Common myeloid progenitor, CD34-positive (primary cell): ENCODE results near the gene CTBP2.
A peak's percentile ranks its signal among the peaks of the same experiment; 100 is the strongest.

Experiments
- CTCF ChIA-PET: fragments of 350-600 bp; sonication (Branson Sonifier 250); formaldehyde crosslinking; loops from one replicate; lab custom pipeline; 2021; ENCODE audit warnings: antibody characterized with exemption; lab: Charles Lee
- POLR2A ChIA-PET: fragments of 350-600 bp; sonication (Branson Sonifier 250); formaldehyde crosslinking; loops from one replicate; lab custom pipeline; 2021; ENCODE audit warnings: antibody characterized with exemption; lab: Charles Lee
- DNase-seq, 3 donors: peaks; one replicate each; pipeline versions ENCODE4 v3.0.0 to v3.0.0-alpha.2; 2013
- H3K27ac ChIP-seq, 2 experiments: 1 replicate in 1 of 2; 2 replicates in 1 of 2; pipeline ENCODE4 v1.7.0; 2013; ENCODE audit warnings: inconsistent platforms in 2 of 2, low read length in 2 of 2, mild to moderate bottlenecking in 2 of 2, low read depth in 1 of 2, moderate library complexity in 1 of 2; ENCODE audit not compliant: severe bottlenecking in 2 of 2, insufficient read depth in 1 of 2, poor library complexity in 1 of 2
- H3K27me3 ChIP-seq, 5 experiments: replicated peaks in 2 of 5; 1 replicate in 3 of 5; 2 replicates in 2 of 5; pipeline versions ENCODE4 v1.6.1 to v1.7.0; 2013; ENCODE audit warnings: low read length in 4 of 5, mild to moderate bottlenecking in 2 of 5, moderate library complexity in 2 of 5, inconsistent platforms in 1 of 5; ENCODE audit not compliant: insufficient read depth in 5 of 5, control insufficient read depth in 4 of 5
- H3K36me3 ChIP-seq, 4 experiments: 1 replicate in 2 of 4; 2 replicates in 2 of 4; pipeline versions ENCODE4 v1.6.1 to v1.7.0; 2013; ENCODE audit warnings: low read length in 3 of 4, control low read depth in 1 of 4, mild to moderate bottlenecking in 1 of 4; ENCODE audit not compliant: control insufficient read depth in 4 of 4, insufficient read depth in 4 of 4
- H3K4me1 ChIP-seq, 4 experiments: 1 replicate in 3 of 4; 2 replicates in 1 of 4; pipeline versions ENCODE4 v1.6.1 to v1.7.1; 2013; ENCODE audit warnings: low read length in 3 of 4, mild to moderate bottlenecking in 3 of 4, control low read depth in 1 of 4, inconsistent platforms in 1 of 4, moderate library complexity in 1 of 4; ENCODE audit not compliant: control insufficient read depth in 4 of 4, insufficient read depth in 4 of 4; ENCODE audit errors: control extremely low read depth in 1 of 4
- H3K4me3 ChIP-seq, 7 experiments: 1 replicate in 4 of 7; 2 replicates in 3 of 7; pipeline versions ENCODE4 v1.5.1 to v1.7.0; 2013; ENCODE audit warnings: mild to moderate bottlenecking in 7 of 7, low read length in 6 of 7, moderate library complexity in 6 of 7, inconsistent platforms in 2 of 7, low read depth in 2 of 7, control low read depth in 1 of 7; ENCODE audit not compliant: insufficient read depth in 4 of 7, control insufficient read depth in 1 of 7; ENCODE audit errors: extremely low read depth in 1 of 7
- H3K9me3 ChIP-seq, 5 experiments: 1 replicate in 4 of 5; 2 replicates in 1 of 5; pipeline versions ENCODE4 v1.6.1 to v1.7.1; 2013; ENCODE audit warnings: low read length in 4 of 5, mild to moderate bottlenecking in 2 of 5, inconsistent platforms in 1 of 5, low read depth in 1 of 5, moderate library complexity in 1 of 5; ENCODE audit not compliant: control insufficient read depth in 4 of 5, insufficient read depth in 2 of 5; ENCODE audit errors: control extremely low read depth in 1 of 5
- WGBS: methylation state at CpG from one replicate; pipeline ENCODE4 v1.1.5; 2013; ENCODE audit not compliant: insufficient coverage; 5-methylcytosine and 5-hydroxymethylcytosine counted together

Gene CTBP2

DNA sequence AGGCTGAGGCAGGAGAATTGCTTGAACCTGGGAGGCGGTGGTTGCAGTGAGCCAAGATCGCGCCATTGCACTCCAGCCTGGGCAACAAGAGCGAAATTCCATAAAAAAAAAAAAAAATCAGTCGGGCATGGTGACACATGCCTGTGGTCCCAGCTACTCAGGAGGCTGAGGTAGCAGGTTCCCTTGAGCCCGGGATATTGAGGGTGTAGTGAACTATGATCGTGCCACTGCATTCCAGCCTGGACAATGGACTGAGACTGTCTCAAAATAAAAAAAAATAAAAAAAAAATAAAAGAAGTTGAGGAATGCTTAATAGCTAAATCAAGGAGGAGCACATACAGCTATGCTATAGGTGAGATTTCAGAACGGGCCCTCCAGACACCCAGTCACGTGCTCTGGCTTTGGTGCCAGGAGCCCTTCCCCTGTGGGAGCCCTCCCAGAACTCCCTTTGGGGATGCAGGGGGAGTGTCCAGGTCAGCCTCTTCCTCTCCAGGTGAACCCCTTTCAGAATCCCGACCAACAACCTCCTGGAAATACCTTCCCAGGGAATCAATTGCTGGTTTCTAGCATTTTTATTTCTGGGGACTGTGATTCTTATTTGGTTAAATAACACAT, 42.9 kb upstream of the CTBP2 start:
- Histone ChIP-seq H3K36me3 (no peaks in the 10 kb centered on the region), H3K27ac (no peak overlapping the region), H3K9me3 (peaks cover 0 to 5% (median 0%) of the 10 kb centered on the region in 5 experiments), H3K4me3 (no peak overlapping the region), H3K27me3 (no peaks in the 10 kb centered on the region), H3K4me1 (peaks cover 0 to 5% (median 1%) of the 10 kb centered on the region in 4 experiments)
- WGBS, result 100% methylated on average over 4 of the region's 10 CpGs
- ChIA-PET CTCF (interaction anchor here (1.2 kb wide), 1 partner anchor 156 kb away, joined by 3 read pairs; no protein-coding TSS in a partner anchor), POLR2A (no interaction called here)
- DNase-seq, result no peak

- WGBS, result 97% methylated on average over 7 of the region's 10 CpGs
These were observed 41.6 kb upstream of the CTBP2 start for GRCh38 chr10:125201791-125202622.

DNA sequence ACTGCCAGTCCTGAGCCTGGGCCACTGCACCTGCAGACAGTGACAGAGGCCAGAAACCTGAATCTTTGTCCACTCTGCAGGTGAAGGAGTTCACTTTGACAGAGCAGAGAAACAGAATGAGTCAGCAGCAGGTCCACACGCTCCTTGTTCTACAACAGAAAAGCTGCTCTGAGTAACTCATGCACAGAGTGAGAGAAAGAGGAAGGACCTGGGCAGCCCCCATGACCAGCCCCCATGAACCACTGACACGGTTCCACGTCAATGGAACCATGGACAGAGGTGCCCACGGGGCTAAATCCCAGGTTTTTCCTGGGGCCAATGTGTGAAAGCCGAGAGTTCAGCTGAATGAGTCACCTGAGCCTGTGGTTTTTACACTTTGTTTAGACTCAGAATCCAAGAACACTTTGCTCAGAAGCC, 40.8 kb upstream of the CTBP2 start:
- ChIA-PET POLR2A (interaction anchor here (0.6 kb wide), 1 partner anchor 40 kb away, joined by 3 read pairs; the partner anchor contains the start of gene CTBP2), CTCF (interaction anchor here (1.0 to 1.2 kb wide), 2 partner anchors 26 to 175 kb away, joined by 3 read pairs; no protein-coding TSS in a partner anchor)
- no peak overlapping the region for H3K27ac ChIP-seq
- no peak overlapping the region for H3K4me3 ChIP-seq
- 5% methylated on average over 4 of the region's 5 CpGs for WGBS
- H3K27me3 ChIP-seq, result no peaks in the 10 kb centered on the region
- peak; percentile 37 to 75 (median 73) for DNase-seq
- no peaks in the 10 kb centered on the region for H3K36me3 ChIP-seq
- peaks cover 0 to 5% (median 0%) of the 10 kb centered on the region in 5 experiments for H3K9me3 ChIP-seq
- H3K4me1 ChIP-seq, result peaks cover 0 to 5% (median 1%) of the 10 kb centered on the region in 4 experiments

More at GRCh38 chr10:125201791-125202622, 41.6 kb upstream of the CTBP2 start:
- no peak overlapping the region for H3K4me3 ChIP-seq
- peaks cover 0 to 5% (median 1%) of the 10 kb centered on the region in 4 experiments for H3K4me1 ChIP-seq
- ChIA-PET CTCF (interaction anchor here (1.2 kb wide), 1 partner anchor 176 kb away, joined by 3 read pairs; no protein-coding TSS in a partner anchor), POLR2A (no interaction called here)
- H3K27me3 ChIP-seq, result no peaks in the 10 kb centered on the region
- no peak overlapping the region for H3K27ac ChIP-seq
- H3K36me3 ChIP-seq, result no peaks in the 10 kb centered on the region
- DNase-seq, result no peak
- H3K9me3 ChIP-seq, result peaks cover 0 to 5% (median 0%) of the 10 kb centered on the region in 5 experiments

DNA sequence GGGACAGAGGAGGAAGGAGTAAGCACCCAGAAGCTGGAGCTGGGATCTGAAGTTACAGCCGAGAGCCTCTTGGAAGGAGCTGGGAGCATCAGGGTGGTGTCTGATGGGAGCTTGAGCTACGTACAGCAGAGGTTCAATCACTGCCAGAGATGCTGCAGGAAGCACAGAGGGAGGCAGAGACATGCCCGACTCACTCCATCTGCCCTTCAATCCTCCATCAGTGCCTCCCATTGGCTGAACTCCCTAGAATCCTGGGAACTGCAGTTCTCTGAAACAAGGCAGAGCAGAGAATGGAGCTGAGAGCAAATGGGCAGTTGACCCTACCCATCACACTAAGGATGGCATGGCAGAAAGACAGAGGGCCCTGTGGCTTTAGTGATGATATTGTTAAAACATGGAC, 40.0 kb upstream of the CTBP2 start:
- Histone ChIP-seq H3K4me1 (peaks cover 0 to 5% (median 1%) of the 10 kb centered on the region in 4 experiments), H3K27ac (no peak overlapping the region), H3K27me3 (no peaks in the 10 kb centered on the region), H3K9me3 (peaks cover 0 to 5% (median 0%) of the 10 kb centered on the region in 5 experiments), H3K36me3 (no peaks in the 10 kb centered on the region), H3K4me3 (no peak overlapping the region)
- POLR2A ChIA-PET, result no interaction called here
- CTCF ChIA-PET, result interaction anchor here (1.0 kb wide), 1 partner anchor 26 kb away, joined by 3 read pairs; no protein-coding TSS in a partner anchor
- WGBS, result 79% methylated on average over 3 of the region's 3 CpGs
- no peak for DNase-seq

DNA sequence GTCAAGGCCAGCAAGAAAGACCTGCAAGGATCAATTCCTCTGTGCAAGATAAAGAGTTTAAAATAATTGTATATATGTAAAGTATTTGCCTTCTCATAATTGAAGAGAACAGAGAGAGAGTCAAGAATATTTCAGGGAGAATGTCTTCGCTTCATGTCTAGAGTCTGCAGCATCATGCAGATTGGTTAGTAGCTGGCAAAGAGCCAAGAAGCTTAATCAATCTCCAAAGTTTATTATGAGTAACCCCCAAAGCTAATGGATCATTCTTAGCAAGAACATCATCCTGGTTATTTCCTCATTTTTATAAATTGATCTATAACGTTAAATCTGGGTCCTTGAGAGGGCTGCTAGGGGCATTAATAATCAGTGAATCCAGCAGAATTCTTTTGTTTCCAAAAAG, 38.9 kb upstream of the CTBP2 start:
- 100% methylated on average over 2 of the region's 2 CpGs for WGBS
- CTCF ChIA-PET, result no interaction called here
- POLR2A ChIA-PET, result no interaction called here

DNA sequence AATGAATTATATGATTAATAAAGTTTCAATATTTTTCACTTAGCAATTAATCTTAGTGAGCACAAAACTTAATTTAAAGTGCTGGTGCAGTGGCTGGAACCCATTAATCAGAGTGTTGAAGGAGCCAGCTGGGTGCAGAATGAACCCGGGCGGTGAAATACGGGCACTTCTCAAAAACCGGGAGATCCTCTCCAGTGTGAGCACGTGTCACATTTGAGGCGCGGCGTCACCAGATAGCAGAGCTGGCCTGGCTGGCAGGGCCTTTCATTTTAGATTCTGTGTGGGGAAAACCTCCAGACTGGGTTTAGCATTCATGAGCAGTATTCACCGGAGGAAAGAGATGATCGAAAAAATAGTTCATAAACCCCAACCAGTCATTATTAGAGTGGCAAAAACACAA, 34.5 kb upstream of the CTBP2 start:
- H3K9me3 ChIP-seq, result peaks cover 0 to 2% (median 0%) of the 10 kb centered on the region in 5 experiments
- ChIA-PET POLR2A (no interaction called here), CTCF (no interaction called here)
- H3K27ac ChIP-seq, result no peak overlapping the region
- H3K4me3 ChIP-seq, result no peak overlapping the region
- 98% methylated on average over 10 of the region's 10 CpGs for WGBS
- no peak for DNase-seq
- no peaks in the 10 kb centered on the region for H3K4me1 ChIP-seq
- H3K36me3 ChIP-seq, result no peaks in the 10 kb centered on the region
- H3K27me3 ChIP-seq, result no peaks in the 10 kb centered on the region

More for the DNA sequence above, 38.9 kb upstream of the CTBP2 start:
- Histone ChIP-seq H3K9me3 (peaks cover 0 to 5% (median 0%) of the 10 kb centered on the region in 5 experiments), H3K36me3 (no peaks in the 10 kb centered on the region), H3K27me3 (no peaks in the 10 kb centered on the region), H3K4me1 (peaks cover 0 to 5% (median 1%) of the 10 kb centered on the region in 4 experiments), H3K27ac (no peak overlapping the region), H3K4me3 (no peak overlapping the region)
- no peak for DNase-seq
